Measurements from ENCODE around the gene SEC11C.
"Not testable (repeated sequence)": the region's sequence is repeated elsewhere in the genome, so short reads cannot be mapped to it uniquely, and the experiment has no call there.

Gene SEC11C

DNA sequence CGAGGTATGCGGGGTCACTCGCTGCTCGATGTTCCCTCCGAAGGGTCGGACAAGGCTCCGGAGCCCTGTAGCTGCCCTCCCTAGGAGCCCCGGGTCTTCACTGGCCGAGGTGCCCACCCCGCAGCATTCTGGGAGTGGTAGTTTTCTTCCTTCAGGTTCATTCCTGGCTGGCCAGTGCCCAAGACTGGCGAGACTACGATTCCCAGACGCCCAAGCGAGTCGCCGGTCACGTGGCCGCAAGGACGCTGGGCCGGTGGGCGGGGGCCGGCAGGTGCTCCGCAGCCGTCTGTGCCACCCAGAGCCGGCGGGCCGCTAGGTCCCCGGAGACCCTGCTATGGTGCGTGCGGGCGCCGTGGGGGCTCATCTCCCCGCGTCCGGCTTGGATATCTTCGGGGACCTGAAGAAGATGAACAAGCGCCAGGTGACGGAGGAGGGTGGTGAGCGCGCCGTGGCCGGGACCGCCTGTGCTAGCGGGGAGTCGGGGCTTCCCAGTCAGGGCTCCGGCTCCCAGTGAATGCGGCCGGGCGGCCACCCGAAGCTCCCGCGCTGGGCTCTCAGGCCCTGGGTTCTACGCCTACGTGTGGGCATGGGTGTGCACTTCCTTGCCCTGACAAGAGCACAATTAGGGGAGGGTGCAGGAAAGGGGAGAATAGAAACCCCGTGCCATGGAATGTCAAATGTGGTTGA lies at the start of gene SEC11C:
Gene SEC11C (plus strand): TSS at position 270 of the 687 bp plus-strand sequence. CDS start 65 bp downstream, at position 335.
- DNase-seq: peak; percentile 86 to 92 (median 90)

DNA sequence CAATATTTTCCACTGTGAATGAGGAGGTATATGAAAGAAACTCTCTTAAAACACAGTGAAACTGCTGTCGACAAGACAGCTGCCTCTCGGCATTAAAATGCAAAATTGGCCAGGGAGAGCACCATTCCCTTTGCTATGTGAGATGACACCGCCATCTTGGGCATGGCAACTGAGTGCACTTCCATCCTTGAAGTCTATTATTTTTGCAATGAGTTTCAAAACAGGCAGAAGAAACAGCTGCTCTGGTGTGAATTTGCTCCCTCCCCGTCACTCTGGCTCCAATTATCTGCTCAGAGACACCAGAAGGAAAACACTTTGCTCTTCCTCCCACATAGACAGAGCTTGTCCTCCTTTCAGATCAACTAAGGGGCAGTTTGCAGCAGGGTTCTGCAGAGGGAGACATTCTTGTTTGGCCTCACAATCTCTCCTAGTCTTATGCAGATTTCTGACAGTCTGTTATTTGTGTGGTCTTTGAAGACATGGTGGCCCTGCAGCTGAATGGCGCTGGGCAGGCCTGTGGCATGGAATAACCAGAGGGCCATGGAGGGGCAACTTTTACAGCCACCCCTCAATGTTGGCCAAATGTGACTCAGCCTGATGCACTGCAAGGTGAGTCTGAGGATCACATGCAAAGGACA lies 48.6 kb upstream of the SEC11C start:
- DNase-seq: no peak

DNA sequence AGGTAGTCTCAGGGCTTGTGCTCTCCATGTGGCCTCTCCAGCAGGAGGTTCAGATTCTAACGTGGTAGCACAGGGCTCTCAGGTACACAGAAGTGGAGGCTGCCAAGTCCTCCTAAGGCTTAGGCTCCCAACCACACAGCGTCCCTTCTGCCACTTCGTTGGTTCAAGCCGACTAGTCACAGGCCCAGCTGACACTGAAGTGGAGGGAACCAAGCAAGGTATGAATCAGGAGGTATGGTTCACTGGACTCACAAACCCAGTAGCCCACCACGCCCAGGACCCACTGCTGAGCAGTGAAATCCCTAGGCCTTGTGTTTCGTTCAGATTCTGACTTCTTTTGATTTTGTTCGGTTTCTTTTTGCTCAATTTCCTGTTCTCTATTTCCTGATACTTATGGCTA lies 46.0 kb upstream of the SEC11C start:
- DNase-seq: no peak

DNA sequence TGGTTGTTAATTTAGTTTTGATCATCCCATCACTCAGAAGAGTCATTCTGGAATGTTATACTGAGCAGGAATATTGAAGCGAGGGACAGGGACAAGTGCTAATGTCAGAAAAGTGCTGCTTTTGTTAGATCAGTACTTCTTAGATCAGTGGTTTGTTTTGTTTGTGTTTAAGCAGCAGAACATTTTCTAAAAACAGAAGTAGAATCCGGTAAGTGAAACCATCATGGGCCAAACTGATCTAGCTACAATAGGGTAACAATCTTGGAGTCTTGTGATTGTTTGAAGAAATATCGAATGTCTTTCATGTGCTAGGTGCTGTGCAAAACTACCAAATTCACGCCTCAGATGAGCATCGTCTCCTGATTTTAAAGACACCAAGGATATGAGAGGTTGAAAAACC lies 45.1 kb upstream of the SEC11C start:
- no peak for DNase-seq

DNA sequence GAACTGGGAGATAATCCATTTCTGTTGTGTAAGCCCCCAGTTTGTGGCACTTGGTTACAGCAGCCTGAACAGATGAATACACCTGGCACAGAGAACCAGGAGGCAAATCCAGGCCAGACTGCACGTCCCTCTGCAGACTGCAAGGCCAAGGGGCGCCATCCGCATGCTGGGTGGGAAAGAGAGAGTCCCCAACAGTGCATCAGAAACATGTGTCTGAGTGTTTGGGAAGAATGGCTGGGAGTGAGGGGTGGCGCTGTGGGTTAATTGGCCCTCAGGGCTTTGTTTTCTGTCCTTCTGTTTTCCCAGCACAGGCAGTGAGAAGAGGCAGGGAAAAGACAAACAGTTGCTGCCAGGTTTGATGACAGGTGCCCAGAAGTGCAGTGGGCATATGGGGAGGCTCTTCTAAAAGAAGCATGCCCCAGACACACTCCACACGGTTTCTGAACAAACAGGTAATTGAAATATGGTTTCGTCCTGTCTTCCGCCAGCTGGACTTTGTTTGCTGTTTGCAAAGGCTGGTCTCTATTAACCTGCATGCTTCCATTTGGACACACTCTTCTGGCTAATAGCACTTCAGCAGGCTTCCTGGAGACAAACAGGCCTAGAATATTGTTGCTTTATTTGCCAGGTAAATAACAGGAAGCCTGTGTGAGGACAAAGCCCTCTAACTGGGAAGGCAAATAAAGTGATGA lies 43.4 kb upstream of the SEC11C start:
- DNase-seq: no peak

DNA sequence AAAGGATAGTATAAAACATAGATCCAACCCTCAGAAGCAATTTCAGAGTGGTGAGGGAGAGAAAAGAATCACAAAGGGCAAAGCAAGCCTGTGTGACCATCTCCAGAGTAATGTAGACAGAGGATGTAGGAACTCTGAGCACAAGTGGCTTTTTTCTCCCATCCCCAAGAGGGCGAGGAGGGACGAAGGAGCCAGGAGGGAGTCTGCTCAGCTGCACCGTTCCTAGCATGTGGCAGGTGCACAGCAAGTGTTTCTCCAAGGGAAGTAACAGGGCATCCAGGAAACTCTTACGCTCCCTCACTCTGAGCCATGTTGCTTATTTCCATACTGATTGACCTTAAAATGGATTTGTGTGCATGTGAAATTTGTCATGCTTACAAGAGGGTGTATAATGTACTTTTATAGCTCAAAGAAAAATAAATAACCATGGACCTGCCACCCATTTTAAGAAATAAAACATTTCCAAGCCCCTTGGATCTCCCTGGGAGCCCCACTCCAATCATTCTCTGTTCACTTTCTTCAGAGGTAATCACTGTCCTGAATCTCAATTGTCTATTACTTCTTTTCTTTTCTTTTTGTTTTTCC lies 37.8 kb upstream of the SEC11C start:
- DNase-seq: no peak

DNA sequence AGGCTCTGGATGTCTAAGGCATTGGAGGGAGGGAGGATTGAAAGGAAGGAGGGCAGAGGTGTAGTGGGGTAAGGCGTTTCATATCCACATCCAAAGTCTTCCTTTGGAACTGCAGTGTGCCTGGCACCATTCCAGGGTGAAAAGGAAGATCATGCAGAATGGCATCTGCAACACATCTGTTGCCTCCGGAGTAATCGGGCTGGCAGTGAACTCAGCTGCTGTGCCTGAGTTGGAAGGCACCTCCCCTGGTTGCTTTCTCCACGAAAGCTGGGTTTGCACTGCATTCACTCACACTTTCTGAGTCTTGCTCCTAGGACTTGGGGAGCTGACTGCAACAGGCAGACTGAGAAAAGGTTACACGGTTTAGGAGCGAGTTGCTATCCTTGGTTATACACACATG lies 30.3 kb upstream of the SEC11C start:
- no peak for DNase-seq

DNA sequence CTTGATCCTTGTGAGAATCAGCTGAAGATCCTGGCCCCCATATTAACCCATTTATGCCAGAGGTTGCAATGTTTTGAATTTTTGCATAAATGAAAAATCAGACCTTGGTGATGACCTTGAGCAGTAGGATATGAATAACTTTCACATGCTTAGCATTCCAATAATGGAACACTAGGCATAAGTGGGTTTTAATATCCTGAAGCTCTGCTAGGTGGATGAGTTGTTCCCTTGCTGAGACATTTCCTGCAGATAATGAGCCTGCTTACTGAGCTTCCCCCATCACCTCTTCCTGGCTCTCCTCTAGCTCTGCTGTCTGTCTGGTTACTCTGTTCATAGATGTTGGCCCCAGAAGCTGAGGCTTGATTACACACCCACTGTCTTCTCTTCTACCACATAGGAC lies 25.5 kb upstream of the SEC11C start:
- DNase-seq: no peak

DNA sequence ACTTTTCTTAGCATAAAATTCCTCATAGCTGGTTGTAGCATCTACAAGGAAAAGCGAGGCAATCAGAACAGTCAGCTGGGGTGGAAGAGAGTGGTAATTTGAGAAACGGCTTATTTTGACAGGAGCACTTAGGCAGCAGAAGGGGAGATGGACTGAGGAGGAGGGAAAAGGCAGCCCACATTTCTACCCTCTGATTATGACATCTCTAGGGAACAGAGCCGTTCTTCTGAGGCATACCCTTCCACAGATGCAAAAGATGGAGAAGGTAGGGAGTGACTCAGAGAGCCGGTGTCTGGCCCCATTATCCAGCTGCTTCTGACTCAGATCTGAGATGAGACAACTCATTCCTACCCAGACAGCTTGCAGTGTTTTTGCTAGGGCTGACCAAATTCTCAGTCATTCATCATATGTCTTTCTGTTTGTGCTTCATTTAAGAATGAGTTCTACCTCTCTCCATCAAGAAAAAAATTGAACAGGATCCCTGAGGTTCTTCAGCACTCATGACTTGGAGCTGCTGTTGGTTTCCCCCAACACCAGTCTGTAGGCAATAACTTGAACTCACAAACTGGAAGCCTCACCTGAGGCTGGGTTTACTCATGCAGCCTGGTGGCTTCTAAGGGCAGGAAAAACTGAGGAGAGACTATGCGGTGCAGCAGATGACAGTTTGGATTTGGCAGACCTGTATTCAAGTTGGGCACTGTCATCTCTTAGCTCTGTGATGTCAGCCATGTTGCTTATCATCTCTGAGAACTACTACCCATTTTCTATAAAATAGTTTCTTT lies 15.9 kb upstream of the SEC11C start:
- no peak for DNase-seq

DNA sequence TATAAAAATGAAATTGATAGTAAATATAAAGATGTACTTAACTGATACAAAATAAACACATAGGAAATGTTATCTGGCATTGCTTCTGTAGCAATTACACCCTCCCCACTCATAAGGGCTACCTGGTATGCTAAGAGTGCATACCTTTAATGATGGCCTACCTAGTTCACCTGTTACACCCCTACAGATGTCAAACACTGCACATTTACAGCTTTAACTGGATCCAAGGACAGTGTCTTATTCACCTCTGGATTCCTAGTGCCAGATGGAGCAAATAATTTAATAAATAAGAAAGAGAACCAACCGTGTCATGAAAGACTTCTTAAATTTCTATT lies 15.3 kb upstream of the SEC11C start:
- DNase-seq: no peak

DNA sequence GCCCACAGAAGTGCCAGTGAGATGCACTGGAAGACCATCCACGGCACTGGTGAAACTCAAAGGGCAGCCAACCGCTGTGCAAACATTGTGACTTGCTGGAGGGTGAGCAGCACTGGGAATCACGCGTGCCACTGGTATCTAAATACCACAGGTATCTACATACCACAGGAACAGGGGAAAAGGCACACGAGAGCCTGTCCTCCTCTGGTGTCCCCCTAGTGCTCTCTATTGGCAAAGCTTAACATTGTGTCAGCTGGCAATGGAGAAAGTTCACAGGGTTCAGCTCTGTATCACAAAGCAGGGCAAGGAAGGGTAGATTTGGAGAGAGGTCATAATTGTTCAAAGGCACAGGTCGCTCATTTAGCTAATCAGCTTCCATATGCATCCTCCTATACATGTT lies 12.6 kb upstream of the SEC11C start:
- DNase-seq: no peak

DNA sequence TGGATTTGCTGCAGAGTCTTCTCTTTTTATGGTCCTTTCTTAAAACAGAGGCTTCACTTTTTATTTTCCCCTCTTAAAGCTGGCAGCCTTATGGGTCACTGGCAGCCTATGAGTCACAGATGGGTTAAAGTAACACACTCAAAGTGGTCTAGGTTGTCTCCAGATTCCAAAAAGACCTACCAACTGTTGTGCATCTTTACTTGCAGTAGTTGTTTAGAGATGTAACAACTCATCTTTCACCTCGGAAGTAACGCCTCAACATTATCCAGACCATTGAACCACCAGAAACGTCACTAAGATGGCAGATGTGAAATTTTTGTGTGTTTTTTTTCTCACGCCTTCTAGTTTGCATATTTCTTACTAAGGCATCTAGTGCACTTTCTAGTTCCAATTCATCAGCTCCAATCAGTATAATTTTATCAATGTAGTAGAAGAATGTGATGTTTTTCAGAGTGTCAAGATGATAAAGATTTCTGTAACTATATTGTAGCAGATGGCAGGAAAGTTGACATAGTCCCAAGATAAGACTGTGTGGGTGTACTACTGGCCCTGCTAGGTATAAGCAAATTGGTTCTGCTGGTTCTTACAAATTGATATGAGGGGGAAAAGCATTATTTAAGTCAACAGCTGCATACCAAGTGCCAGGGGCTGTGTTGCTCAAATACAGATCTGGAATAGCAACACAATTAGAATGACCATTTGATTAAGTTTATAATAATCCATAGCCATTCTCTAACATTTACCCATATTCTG lies 9.6 kb upstream of the SEC11C start:
- no peak for DNase-seq

DNA sequence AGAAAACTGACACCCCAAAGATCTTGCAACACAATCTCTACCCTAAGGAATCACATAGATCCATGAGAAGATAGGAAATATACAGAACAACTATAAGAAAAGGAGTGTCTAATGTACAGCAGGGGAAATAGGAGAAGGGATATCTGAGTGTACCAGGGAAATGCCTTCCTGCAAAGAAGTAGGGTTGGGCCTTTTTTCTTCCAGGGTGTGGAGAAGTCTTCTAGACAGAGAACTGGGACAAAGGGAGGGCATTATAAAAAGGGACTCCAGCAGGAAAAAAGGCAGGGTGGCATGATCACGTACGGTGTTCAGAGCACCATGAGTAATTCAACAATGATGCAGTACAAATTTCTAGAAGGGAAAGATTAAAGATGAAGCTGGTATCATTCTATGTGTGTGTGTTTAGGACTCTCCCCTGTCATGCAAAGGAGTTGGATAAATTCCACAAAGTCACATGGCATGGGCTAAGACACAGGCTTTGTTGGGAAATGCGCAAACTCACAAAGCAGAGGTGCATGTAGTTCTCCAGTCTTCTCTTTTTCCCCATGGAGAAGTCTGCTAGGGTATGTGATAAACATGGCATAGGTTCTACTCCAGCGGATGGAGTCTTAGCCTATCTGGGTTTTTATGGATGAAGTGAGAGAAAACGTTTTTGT lies 6.7 kb upstream of the SEC11C start:
- no peak for DNase-seq

DNA sequence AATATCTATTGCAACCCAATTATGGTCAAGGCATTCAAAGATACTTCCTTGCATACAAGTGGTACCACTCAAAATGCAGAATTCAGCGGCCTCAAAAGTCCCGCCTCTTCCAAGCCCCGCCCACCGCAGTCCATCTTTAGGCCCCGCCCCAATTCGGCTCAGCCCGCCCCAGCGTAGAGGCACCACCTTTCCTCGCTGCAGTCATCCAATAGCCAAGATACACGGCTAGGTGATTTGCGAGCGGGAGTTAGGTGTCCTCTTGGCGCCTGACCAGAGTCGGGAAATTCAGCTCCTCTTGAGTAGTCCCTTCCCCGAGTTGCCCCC lies 431 bp upstream of the SEC11C start:
- peak; percentile 82 to 86 (median 83) for DNase-seq

DNA sequence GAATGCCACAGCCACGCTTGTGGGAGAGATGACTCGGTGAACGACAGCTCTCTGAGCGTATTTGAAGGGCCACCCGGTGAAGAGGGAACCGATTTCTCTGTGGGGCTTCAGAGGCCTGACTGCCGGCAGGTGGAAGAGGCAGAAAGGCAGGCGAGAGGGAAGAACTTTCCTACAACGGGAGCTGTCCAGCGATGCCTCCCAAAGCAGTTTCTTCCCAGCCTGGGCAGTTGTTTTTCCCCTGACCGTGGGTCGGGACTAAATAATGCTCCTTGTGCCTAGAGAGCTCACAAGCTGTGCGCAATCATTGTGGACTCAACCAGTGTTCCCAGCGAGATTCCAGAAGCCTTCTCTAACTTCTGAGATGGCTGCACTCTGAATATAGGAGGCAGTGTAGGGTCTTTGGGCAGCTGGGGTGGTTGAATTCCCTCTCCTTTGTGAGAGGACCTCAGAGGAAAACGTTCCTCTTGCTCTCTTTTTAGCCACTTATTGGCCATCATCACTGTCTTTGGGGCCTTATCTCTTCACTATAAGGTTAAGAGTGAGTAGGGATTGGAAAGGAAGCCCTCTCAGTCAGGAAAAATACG lies 710 bp downstream of the SEC11C start:
- DNase-seq: peak in 1 of 4 experiments; percentile 35

DNA sequence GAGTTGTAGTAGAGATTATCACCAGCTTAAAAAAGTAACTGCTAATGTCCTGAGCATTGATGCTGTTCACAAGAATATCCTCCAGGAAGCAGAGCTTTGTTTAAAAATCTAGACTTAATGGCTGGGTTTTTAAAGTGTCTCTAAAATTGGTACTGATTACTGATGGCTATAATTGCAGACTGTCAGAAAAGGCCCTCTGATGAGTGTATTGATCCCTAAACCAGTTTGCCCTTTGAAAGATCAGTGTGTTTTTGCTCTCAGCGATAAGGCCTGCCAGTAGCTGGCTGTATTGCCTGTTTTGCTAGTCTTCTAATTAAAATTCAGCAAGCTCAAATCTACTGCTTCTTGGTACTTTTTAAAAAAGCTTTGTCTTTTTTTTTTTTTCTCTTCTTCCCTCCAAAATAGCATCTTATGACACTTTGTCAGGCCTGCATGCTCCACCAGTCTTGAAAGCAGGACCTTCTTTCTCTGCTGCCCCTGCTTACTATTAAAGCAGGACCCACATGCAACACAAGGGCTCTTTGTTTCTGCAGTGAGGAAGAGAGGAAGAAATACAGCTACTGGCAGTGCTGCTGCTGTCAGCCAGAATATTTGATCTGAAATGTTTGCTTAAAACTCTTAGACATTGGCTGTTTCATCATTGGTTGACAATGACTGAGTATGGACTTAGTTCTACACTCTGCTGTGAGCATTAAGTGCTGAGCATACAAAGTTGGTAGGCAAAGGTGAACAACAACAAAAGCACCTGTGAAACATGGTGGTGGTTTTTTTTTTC lies 1.8 kb downstream of the SEC11C start:
- DNase-seq: no peak

DNA sequence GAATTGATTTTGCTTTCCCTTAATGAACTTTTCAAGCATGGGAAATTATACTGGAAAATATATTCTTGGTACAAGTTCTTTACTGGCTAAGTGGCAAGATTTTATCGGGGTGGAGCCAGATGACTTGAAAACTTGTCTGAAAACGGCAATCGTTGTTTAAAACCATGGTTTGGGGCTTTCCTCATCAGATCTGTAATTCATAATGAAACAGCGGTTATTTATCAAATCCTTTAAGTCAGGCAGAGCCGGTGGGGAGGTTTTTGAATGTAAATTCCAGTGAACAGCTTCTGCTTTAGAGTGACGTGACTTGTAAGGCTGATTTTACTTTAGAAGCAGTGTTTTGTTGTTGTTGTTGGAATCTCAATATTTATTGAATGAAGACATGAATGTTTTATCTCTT lies 2.6 kb downstream of the SEC11C start:
- DNase-seq: no peak

DNA sequence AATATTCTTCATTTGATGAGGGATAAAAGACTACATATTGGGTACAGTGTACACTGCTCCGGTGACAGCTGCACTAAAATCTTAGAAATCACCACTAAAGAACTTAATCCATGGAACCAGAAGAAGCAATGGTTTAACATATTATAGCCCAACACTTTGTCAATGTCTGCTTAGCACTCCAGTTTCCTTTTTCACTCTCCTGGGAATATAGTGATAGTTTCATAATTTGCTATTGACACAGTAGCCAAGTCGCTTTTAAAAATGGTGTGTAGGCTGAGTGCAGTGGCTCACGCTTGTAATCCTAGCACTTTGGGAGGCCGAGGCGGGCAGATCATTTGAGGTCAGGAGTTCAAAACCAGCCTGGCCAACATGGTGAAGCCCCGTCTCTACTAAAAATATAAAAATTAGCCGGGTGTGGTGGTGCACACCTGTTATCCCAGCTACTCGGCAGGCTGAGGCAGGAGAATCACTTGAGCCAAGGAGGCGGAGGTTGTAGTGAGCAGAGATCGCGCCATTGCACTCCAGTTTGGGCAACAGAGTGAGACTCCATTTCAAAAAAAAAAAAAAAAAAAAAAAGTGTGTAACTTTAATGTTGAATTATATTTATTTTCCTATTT lies 3.2 kb downstream of the SEC11C start:
- DNase-seq: not testable (repeated sequence)

DNA sequence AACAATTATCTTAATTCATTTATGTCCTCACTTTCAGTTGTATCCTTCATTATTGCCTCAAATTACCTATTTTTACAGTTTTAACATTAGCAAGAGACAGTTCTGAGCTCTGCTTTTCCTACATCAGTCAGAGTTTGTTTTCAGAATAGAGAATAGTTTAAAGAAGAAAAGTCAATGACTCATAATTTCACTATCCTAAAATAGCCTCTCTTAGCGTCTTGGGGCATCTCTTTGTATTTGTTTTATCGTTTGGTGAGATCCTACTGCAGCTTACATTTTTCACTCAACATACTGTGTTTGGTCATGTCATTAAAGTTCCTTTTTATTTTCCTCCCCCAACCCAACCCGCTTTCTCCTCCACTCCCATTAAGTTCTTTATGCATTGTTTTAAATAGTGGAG lies 3.8 kb downstream of the SEC11C start:
- no peak for DNase-seq

DNA sequence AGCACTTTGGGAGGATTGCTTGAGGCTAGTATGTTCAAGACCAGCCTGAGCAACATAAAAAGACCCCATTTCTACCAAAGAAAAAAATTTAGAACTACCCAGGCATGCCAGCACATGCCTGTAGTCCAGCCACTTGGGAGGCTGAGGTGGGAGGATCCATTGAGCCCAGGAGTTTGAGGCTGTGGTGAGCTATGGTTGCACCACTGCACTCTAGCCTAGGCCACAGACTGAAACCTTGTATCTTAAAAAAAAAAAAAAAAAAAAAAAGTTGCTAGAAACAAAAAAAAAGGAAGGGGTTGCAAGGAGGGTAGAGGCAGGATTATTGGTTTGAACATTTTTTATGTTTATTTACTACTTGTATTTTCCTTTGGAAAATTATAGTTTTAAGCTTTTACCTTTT lies 4.8 kb downstream of the SEC11C start:
- DNase-seq: no peak
